Measurements from ENCODE around the gene AZGP1.
"Not testable (repeated sequence)": the region's sequence is repeated elsewhere in the genome, so short reads cannot be mapped to it uniquely, and the experiment has no call there.

GRCh38 chr7:99954643-99955042, 21.2 kb downstream of the AZGP1 start:
- not testable (repeated sequence) for TF ChIP-seq POLR2A (IDR thresholded peaks at IDR 0.05; ENCODE audit: low read depth, low read length); SPI1 (IDR thresholded peaks at IDR 0.05; ENCODE audit: low read depth, low read length); TAF1 (IDR thresholded peaks at IDR 0.05; ENCODE audit: low read depth, low read length); POLR2AphosphoS5 (IDR thresholded peaks at IDR 0.05; ENCODE audit: low read depth, low read length); PAX5 (IDR thresholded peaks at IDR 0.05; ENCODE audit: insufficient read depth, low read length, severe bottlenecking); POU2F2 (IDR thresholded peaks at IDR 0.05; ENCODE audit: low read depth, low read length)

Measured in GM12891 (cell line).